Activated CD4-positive, alpha-beta T cell treated with anti-CD3 and anti-CD28 coated beads, Interleukin-2, amount 50 U/mL, for 4 hours (primary cell): ENCODE data around the gene RUNDC3A.
"Not testable (repeated sequence)": the region's sequence is repeated elsewhere in the genome, so short reads cannot be mapped to it uniquely, and the experiment has no call there.

Experiments
- DNase-seq, 2 experiments: peaks; one replicate each; pipeline ENCODE4 v3.0.0-alpha.2; 2020

RUNDC3A gene

DNA sequence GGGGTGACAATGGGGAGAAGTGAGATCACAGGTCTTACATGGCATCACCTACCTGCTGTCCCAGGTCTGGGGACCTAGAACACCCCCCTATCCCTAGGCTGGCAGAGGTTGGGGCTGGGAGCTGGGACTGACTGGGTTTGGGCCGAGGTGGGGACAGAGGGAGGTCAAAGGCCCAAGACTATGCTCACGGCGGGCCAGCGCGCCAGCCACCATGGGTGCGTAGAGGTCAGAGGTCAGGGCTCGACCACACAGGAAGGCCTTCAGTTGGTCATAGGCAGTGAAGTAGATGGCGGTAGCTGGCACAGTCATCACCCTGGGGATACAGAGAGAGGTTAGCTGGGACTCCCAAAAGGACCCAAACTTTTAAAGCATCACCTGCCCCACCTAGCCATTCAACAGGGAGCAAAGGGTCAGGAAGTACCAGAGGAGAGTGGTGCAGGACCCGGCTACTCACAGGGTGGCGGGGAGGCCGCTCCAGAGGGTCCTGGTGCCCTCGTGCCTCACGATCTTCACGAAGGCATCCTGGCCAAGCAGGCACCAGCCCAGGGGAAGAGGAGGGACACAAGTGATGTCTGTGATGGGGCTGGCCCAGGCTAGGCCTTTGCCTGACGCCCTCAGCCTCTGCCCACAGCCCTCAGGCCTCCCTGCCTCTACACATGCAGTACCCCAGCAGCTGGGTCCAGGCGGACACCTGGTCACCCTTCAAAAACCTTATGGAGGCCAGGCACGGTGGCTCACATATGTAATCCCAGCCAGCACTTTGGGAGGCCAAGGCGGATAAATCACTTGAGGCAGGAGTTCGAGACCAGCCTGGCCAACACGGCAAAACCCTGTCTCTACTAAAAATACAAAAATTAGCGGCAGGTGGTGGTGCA, 13.1 kb downstream of the RUNDC3A start:
- no peak for DNase-seq

- DNase-seq, result no peak
Measured at GRCh38 chr17:44322236-44322895, 14.0 kb downstream of the RUNDC3A start.

DNA sequence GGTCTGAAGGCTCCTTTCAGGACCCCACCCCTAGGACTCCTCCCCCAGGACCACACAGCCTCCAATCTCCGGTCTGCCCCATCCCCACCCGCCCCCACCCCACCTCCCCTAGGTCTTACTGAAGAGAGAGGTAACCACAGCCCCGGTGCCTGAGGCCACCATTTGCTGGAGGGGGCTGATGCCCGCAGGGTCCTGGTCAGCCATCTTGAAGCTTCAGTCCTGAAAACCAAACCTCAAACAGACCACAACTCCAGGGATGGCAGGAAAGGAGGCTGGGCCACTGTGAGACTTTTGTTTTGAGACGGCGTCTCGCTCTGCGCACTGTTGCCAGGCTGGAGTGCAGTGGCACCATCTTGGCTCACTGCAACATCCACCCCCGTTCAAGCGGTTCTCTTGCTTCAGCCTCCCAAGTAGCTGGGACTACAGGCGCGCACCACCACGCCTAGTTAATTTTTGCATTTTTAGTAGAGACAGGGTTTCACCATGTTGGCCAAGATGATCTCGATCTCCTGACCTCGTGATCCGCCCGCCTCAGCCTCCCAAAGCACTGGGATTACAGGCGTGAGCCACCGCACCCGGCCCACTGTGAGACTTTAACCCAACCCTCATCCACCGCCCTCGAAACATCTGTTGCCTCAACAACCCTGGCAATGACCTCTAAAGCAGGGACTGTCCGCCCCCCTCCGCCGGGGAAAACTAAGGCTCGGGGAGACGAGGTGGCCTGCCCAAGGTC, 15.1 kb downstream of the RUNDC3A start:
- no peak for DNase-seq

DNA sequence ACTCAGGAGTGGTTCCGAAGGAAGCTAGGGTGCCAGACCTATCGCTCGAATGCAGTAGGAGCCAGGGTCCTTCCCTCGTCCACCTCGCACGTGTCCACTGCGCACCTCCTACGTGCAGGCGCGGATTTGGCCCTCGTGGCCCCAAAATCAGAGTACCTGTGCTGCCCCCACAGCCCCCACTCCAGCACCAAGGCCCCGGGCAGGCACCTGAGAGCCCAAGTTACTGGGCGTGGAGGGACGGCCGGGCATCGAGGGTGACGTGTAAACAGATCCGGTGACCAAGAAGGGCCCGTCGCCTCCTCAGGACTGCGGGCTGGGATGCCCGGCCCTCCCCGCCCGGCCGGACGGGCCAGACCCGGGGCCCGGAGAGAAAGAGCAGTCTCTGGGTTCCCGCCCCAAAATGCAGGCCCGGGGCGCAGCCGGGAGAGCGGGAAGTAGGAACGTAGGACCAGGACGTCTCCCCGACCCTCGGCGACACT, 15.7 kb downstream of the RUNDC3A start:
- no peak for DNase-seq

DNA sequence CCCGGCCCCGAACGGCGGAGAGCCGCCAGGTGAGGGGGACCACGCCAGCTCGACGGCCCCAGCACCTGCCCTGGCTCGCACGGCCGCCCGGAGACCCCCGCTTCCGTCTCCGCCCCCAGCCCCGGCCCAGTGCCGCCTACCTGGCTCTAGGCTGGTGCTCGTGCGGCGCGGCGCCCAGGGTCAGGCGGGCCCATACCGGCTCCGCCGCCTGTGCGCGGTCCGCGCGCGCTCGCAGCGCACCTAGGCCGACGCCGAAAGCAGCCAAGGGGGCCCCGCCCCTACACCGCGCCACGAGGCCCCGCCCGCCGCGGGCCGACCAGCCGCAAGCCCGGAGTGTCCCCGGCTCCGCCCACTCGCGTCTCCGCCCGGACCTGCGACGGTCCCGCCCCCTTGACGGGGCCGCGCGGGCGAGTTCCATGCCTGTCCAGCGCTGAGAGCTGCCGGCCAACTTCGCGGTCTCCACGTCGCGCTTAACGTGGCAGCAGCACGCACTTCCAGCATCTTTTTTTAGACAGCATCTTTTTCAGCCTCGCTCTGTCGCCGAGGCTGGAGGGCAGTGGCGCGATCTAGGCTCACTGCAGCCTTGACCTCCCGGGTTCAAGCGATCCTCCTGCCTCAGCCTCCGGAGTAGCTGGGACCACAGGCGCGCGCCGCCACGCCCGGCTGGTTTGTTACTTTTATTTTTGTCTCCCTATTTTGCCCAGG, 16.3 kb downstream of the RUNDC3A start, which contains the start of gene SLC25A39:
SLC25A39 (minus strand) TSS at position 253 of the 705 bp plus-strand sequence. CDS start 1,261 bp downstream, outside the sequence.
- peak; percentile 90 to 91 for DNase-seq

DNA sequence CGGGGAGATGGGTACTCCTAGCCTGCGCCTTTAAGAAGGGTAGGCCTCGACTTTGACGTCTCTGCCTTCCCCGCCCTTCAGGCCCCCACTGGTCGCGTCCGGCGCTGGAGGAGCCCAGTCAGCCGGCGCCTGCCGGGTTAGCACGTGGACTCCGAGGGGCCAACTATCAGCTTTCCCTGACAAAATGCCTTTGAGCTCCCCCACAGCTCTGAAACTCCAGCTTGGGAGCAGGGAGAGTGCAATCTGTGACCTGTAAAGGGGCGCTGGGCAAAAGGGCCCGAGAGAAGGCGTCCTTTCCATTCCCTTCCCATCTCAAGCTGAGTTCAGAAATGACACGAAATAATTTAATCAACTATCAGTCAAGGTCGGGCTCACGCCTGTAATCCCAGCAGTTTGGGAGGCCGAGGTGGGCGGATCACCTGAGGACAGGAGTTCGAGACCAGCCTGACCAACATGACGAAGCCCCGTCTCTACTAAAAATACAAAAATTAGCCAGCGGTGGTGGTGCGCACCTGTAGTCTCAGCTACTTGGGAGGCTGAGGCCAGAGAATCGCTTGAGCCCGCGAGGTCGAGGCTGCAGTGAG, 18.6 kb downstream of the RUNDC3A start:
- DNase-seq, result peak; percentile 91 to 92

DNA sequence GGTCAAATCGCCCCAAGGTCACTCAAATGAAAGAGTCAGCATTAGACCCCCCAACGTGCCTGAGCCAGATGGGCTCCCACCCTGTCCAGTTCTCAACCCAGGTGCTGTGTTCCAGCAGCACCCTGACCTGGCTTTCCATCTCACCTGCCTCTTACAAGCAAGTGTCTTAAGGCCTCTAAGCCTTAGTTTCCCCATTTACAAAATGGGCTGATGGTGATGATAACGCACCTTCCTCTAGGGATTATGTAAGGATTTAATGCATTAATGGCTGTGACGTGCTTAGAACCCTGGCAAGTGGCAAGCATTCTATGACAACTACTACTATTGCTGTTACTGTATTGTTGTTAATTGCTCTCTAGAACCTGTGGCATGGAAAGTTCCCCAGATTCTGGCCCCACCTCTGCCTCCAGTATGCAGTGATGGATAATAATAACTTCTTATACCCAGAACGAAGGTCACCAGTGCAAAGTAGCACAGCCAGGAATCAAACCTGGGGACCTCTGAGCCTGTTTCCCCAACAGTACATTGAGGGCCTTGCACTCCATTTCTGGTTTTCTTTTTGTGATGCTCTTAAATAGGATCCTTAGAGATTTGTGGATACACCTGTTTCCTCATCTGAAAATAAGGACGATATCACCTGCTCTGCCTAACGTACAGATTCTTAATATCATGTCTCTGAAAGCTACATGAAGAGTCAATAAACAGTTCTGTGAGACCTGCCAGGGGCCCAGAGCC, 19.5 kb downstream of the RUNDC3A start:
- DNase-seq, result no peak

DNA sequence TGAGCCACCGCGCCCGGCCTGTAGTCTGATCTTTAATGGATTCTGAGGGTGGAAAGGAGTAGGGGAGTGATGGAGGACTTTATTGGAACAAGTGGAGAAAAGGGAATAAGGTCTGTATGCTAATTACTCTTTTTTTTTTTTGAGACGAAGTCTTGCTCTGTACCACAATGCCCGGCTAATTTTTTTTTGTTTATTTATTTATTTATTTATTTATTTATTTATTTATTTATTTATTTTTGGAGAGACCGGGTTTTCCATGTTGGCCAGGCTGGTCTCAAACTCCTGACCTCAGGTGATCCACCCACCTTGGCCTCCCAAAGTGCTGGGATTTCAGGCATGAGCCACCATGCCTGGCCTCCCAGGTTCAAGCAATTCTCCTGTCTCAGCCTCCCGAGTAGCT, 21.1 kb downstream of the RUNDC3A start:
- not testable (repeated sequence) for DNase-seq

- DNase-seq, result not testable (repeated sequence)
Measured at GRCh38 chr17:44330263-44330662, 21.9 kb downstream of the RUNDC3A start.

DNA sequence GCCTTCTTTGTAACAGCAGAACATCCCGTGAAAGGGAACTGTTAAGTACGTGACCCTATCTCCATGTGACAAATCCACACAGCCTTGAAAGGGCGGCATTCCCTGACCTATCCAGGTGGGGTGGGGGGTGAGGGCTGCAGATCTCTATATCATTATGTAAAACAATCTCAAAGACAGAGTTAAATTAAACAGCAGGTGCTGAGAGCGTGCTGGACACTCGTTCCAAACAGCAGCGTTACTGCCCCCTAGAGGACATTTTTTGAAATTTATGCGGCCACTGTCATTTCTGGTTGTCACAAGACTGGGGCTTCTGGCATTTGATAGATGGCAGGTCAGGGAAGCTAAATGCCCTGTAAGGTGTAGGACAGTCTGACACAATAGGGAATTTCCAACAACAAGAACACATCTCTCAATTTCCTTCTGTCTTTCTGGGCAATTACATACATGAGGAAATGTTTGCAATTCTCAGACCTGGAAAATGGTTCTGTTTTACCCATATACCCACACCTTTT, 22.9 kb downstream of the RUNDC3A start:
- peak; percentile 57 to 58 for DNase-seq

DNA sequence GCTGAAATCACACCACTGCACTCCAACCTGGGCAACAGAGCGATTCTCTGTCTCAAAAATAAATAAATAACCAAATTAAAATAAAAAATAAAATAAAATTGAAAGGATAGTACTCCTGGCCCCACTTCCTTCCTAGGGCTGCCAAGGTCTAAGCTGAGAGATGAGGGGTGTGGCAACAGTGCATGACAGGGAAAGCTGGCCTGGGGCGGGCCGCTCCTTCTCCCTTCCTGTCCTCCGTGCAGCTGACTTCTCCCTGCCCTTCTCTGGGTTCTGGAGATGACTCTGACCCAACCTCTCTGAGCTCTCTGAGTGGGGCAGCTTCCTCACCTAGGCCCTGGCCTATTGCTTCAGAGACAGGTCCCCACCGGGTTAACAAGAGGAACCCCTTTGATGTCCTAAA, 25.0 kb downstream of the RUNDC3A start:
- DNase-seq, result no peak

DNA sequence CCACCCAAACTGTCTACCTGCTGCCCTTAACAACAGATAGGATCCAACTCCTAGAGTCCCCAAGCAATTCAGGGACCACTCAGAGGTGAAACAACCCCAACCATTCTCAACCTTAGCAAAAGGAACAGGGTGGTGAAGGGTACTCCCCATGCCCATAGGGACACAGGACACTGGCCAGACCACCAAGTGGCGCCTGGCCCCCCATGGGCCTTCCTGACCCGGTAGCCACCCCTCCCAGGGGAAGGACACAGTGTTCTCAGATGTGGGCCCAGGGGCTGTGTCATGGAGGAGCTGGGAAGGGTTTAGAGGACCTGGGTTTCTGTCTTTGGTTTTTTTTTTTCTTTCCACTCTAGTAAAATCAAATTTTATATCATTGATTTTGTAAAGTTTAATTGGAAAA, 25.9 kb downstream of the RUNDC3A start:
- no peak for DNase-seq

DNA sequence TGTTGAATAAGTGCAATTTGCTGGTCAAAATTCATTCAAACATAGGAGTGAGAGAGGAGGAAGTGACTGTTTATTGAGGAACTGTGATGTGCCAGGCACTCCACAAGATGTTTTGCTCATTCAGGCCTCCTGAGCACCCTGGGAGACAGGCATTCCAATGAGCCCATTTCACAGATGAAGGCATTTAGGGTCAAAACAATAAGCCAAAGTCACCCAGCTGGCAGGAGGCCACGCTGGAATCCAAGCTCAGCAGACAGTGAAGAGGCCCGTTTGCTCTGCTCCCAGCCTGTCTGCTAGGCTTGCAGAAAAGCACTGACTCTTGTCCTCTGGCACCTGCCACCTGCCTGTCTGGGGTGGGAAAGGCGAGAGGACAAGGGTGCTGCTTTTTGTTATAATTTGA, 26.3 kb downstream of the RUNDC3A start:
- DNase-seq, result no peak

DNA sequence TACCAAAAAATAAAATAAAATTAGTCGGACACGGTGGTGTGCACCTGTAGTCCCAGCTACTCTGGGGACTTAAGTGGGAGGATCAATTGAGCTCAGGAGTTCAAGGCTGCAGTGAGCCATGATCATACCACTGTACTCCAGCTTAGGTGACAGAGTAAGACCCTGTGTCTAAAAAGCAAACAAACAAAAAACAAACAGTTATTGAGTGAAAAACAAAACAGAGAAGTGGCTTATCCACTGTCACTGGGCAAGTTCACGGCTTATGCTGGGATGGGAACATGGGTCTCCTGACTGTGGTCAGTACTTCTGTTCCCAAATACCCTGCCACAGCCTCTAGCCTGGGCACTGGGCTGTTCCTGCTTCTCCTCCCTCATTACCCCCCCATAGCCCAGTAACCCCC, 27.2 kb downstream of the RUNDC3A start:
- no peak for DNase-seq

GRCh38 chr17:44335968-44336367, 27.6 kb downstream of the RUNDC3A start:
- no peak for DNase-seq

DNA sequence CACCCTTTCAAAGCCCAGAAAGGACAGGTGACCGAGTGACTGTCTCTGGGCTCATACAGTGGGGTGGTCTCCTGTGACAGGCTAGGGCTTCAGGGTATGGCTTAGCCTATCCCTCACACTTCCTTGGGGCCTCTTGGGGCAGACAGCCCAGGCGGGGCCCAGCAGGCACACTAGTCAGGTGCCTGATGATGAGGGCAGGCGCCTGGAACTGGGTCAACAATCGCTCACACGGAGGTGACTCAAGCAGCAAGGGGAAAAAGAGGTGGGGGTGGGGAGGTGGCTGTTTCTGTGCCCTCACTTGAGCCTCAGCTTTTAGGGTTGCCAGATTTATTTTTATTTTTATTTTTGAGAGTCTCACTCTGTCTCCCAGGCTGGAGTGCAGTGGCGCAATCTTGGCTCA, 30.3 kb downstream of the RUNDC3A start:
- no peak for DNase-seq

DNA sequence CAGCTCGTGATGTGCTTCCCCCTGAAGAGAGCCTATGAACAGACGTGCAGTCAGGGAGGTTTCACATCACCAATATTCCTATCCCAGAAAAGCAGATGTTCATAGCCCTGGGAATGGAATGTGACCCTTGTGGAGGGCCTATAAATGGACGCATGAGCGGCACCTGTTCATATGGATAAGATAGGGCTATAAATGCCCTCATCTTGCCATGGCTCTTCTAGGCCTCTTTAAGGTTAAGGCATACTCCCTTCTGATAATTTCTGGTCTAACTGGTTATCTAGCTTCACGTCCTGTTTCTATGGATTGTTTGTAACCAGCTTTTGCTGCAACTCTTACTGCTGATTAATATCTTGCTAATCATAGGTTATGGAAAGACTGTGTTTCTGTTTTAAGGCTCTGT, 32.2 kb downstream of the RUNDC3A start:
- not testable (repeated sequence) for DNase-seq

DNA sequence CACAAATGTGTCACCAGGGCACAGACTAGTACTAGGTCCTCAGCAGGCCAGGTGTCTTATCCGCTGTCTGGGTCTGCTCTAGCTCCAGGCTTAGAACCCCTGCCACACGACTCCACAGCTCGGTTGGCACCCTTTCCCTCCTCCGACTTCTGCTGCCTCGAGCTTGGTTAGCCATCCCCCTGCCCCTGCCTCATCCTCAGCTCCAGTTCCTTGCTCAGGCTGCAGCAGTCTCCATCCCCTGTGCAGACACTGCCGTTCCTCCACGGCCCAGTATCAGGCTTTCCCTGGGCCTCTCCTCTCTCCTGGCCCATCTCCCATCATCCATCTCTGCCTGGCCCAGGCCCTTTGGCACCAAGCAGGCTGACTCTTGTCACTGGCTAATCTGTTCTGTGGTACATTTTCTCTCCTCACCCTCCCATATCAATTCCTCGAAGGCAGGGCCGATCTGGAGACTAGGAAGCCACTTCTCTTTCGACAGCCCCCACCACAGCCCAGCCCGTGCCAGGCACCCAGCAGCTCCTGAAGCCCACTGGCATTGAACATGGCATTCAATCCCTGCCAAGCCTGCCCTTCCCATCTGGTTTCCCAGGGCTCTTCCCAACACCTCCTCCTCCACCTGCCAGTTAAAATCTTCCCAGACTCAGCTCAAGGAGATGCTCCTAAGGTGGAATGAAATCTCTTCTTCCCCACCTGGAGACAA, 35.3 kb downstream of the RUNDC3A start:
- no peak for DNase-seq

- DNase-seq, result peak; percentile 76 to 78
Measured at GRCh38 chr17:44344939-44345453, 36.6 kb downstream of the RUNDC3A start, which contains the start of gene GRN. GRN (plus strand) TSS chr17:44345302; CDS start chr17:44349165, 3,863 bp downstream.

- no peak for DNase-seq
Measured at GRCh38 chr17:44345454-44346026, 37.1 kb downstream of the RUNDC3A start.
